Activated CD4-positive, CD25-positive, alpha-beta regulatory T cell (primary cell): ENCODE results near the gene OR2W1.

Experiments used
- DNase-seq, 4 experiments: peaks; one replicate each; lab custom pipeline; 2025; lab: John Stamatoyannopoulos, UW

OR2W1 gene, protein sequence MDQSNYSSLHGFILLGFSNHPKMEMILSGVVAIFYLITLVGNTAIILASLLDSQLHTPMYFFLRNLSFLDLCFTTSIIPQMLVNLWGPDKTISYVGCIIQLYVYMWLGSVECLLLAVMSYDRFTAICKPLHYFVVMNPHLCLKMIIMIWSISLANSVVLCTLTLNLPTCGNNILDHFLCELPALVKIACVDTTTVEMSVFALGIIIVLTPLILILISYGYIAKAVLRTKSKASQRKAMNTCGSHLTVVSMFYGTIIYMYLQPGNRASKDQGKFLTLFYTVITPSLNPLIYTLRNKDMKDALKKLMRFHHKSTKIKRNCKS

GRCh38 chr6:29045075-29045474, at the start of gene OR2W1:
Gene OR2W1 (minus strand): TSS chr6:29045175. CDS start chr6:29045175, 0 bp downstream.
- DNase-seq = no peak

GRCh38 chr6:29092957-29093356, 48.0 kb upstream of the OR2W1 start:
- no peak for DNase-seq

- no peak for DNase-seq
These were observed 42.2 kb upstream of the OR2W1 start, which contains the start of gene OR2B3 for GRCh38 chr6:29087213-29087612. Gene OR2B3 (minus strand): TSS chr6:29087313. CDS start chr6:29087248, 65 bp downstream.

- no peak for DNase-seq
These were observed 37.5 kb upstream of the OR2W1 start for GRCh38 chr6:29082457-29082856.

DNA sequence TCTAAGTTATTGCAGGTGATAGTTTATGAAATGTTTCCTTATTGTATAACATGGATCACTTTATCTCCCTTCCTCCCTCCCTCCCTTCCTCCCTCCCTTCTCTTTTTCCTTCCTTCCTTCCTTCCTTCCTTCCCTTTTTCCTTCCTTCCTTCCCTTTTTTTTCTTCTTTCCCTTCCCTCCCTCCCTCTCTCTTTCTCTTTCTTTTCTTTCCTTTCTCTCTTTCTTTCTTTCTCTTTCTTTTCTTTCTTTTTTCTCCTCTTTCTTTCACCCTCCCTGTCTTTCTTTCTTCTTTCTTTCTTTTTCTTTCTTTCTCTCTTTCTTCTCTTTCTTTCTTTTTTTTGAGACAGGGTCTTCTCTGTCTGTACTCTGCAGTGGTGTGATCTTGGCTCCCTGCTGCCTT, 36.3 kb upstream of the OR2W1 start:
- no peak for DNase-seq

DNA sequence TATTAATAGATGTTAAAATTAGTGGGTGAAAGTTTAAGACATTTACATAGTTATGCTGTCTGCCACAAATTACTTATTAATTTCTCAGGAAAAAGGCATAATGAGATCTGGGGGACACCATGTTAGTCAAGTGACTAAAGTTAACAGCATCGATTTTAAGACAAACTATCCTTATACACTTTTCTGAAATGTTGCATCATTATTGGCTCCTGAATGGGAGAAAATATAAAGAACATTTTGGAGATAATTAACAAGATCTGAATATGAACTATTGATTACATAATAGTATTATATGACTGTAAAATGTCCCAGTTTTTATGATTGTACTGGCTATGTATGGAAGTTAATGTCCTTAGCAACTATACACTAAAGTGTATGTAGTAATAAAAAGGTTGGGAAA, 34.2 kb upstream of the OR2W1 start:
- DNase-seq = no peak

- DNase-seq = no peak
These were observed 27.1 kb upstream of the OR2W1 start for GRCh38 chr6:29071831-29072723.

DNA sequence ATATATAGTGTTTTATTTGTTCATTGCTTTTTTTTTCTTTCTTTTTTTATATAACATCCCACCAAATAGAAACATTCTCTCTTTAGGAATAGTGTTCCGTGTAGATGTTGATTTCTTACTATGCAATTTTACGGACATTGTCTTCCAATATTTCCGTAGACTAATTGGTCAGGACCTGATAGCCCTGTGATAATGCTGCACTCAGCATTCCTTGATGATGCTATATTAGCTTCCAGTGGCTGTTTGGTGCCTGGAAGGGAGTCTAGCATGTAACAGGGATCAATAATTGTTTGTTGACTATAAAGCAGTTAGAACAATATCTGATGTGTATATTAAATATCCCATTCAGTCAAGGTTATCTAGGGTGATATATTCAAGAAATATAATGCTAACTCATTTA, 6.7 kb upstream of the OR2W1 start:
- no peak for DNase-seq

GRCh38 chr6:29035951-29036350, 9.0 kb downstream of the OR2W1 start:
- no peak for DNase-seq

- no peak for DNase-seq
These were observed 16.2 kb downstream of the OR2W1 start for GRCh38 chr6:29028821-29029220.

GRCh38 chr6:29025927-29026585, 18.9 kb downstream of the OR2W1 start:
- no peak for DNase-seq

GRCh38 chr6:29021434-29021833, 23.5 kb downstream of the OR2W1 start:
- DNase-seq = no peak

DNA sequence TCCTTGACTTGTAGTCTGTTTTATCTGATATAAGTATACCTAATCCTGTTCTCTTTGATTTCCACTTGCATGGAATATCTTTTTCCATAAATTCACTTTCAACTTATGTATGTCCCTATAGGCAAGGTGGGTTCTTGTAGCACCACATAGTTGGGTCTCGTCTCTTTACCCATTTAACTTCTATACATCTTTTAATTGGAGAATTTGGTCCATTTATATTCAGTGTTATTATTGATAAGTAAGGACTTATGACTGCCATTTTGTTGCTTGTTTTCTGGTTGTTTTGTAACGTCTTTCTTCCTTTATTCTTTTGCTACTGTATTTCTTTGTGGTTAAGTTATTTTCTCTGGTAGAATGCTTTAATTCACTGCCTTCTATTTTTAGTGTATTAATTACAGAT, 25.3 kb downstream of the OR2W1 start:
- no peak for DNase-seq

GRCh38 chr6:29017428-29017802, 27.6 kb downstream of the OR2W1 start:
- no peak for DNase-seq

DNA sequence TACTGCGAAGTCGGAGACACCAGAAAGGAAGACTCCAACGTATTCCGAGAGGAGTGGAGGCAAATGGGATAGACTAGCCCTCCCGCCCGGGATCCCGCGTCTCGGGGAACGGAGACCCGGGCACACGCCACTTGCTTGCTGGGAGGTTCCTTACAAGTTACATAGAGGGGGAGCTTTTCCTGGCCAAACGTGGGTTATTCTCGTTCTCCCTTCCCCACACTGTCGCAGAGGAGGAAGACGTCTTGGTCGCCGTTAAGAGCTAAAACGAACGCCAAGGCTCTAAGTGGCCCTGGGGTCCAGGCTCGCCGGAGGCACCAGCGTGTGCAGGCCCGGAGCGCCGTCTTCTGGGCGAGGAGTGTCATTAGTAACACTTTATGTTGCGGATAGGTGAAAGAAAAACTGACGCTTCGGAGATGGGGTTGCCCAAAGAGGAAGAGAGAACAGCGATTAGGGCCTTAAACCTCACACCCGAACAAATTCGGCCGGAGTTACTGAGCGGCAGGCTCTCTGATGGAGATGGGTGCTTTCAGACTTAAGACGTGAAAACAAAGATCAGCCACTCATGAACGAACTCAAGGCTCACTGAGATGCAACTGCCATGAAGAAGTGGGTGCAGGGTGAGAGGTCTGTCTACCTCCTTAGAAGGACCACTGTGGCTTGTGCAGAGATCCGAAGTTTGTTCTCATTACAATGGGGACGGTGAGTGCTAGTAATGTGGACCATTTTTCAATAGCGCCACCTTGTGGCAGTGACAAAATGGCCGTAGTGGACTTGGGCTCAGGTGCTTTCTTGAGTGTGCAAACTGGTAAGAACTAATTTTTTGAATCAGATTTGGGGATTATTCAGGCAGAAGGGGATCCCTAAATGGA, 28.2 kb downstream of the OR2W1 start:
- DNase-seq = peak; percentile 58 to 81 (median 64)

GRCh38 chr6:29014729-29015608, 30.0 kb downstream of the OR2W1 start:
- DNase-seq = no peak

DNA sequence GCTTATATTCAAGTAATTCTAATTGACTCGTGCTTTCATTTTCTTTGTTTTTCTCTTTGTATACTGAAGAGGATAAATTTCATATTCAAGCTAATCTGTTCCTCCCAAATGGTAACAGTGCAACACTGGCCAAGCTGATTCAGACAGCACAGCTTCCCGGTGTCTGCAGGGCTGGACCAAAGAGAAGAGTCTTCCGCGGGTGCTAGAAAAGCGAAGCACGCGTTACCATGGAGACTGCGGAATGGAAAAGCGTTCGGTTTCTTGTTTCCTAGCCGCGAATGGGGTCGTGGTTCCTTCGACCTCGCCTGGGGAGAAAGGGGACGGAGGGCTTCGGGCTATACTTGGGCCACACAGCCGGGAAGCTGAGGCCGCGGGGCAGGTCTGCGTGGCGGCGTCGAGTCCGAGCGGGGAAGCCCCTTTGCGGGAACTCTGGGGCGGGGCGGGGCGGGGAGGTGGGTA, 33.7 kb downstream of the OR2W1 start:
- DNase-seq = no peak

DNA sequence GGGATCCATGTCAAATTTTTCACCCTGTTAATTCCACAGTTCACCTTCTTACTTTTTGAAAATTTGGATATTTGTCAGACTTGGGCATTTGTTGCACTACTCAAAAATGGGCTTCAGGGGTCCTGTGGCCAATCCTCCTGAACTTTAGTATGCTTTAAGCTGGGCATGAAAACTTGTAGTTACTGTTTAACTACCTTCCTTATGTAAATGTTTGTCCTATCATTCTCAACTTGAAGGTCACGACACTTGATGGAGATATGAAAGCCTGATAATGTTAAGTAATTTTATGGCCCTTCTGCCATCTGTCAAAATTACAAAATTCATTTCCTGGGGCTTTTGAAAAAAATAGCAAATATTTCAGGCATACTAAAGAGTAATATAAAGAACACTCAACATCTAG, 35.6 kb downstream of the OR2W1 start:
- no peak for DNase-seq

- no peak for DNase-seq
These were observed 36.9 kb downstream of the OR2W1 start for GRCh38 chr6:29008089-29008488.

- DNase-seq = no peak
These were observed 39.6 kb downstream of the OR2W1 start, which contains the start of gene ZNF311 for GRCh38 chr6:29005183-29005885. Gene ZNF311 (minus strand): TSS chr6:29005315. CDS start chr6:29003954, 1,361 bp downstream.
